CD4-positive, alpha-beta memory T cell (primary cell): Measurements from ENCODE around the gene OR2V2. TPM values are rescaled to one million over a fixed set of nuclear protein-coding genes. Genes with fewer than 3 reads are reported as not detected.

Experiments used
- CTCF ChIA-PET: fragments of 350-600 bp; sonication (Branson Sonifier 250); formaldehyde crosslinking; loops from one replicate; lab custom pipeline; 2021; ENCODE audit warnings: inconsistent platforms; ENCODE audit not compliant: partially characterized antibody; lab: Charles Lee
- POLR2A ChIA-PET: fragments of 350-600 bp; sonication (Branson Sonifier 250); formaldehyde crosslinking; loops from one replicate; lab custom pipeline; 2021; ENCODE audit not compliant: partially characterized antibody; lab: Charles Lee
- DNase-seq, 5 donors: peaks; one replicate each; pipeline versions ENCODE4 v3.0.0 to v3.0.0-alpha.2; 2020 to 2022; ENCODE audit warnings: mixed read lengths in 1 of 5
- H3K27ac ChIP-seq: one replicate; pipeline ENCODE4 v1.7.0; 2013; ENCODE audit warnings: low read depth, low read length
- H3K27me3 ChIP-seq: 2 replicates; pipeline ENCODE4 v1.7.0; 2013; ENCODE audit warnings: mild to moderate bottlenecking, low read length, moderate library complexity; ENCODE audit not compliant: insufficient read depth
- H3K36me3 ChIP-seq: 2 replicates; pipeline ENCODE4 v1.7.0; 2013; ENCODE audit warnings: mild to moderate bottlenecking, low read length, moderate library complexity; ENCODE audit not compliant: insufficient read depth
- H3K4me1 ChIP-seq: 2 replicates; pipeline ENCODE4 v1.7.0; 2013; ENCODE audit warnings: mild to moderate bottlenecking, low read length, moderate library complexity; ENCODE audit not compliant: insufficient read depth
- H3K4me3 ChIP-seq, 2 donors: one replicate each; pipeline ENCODE4 v1.7.0; 2013; ENCODE audit warnings: low read length in 2 of 2, mild to moderate bottlenecking in 1 of 2
- H3K9me3 ChIP-seq, 2 donors: one replicate each; pipeline ENCODE4 v1.7.0; 2013; ENCODE audit warnings: low read length in 2 of 2, control low read depth in 1 of 2; ENCODE audit not compliant: control insufficient read depth in 1 of 2
- H3K27ac Mint-ChIP-seq, 7 donors: one replicate each; pipeline ENCODE4 v1.8.0; 2020 to 2021; ENCODE audit warnings: mixed read lengths in 7 of 7, mild to moderate bottlenecking in 6 of 7, inconsistent platforms in 3 of 7, moderate library complexity in 3 of 7
- H3K27me3 Mint-ChIP-seq, 2 donors: one replicate each; pipeline ENCODE4 v1.8.0; 2020 to 2021; ENCODE audit warnings: mixed read lengths in 2 of 2
- H3K36me3 Mint-ChIP-seq, 2 donors: one replicate each; pipeline ENCODE4 v1.8.0; 2020 to 2021; ENCODE audit warnings: mixed read lengths in 2 of 2, inconsistent platforms in 1 of 2, mild to moderate bottlenecking in 1 of 2
- H3K4me1 Mint-ChIP-seq, 4 donors: one replicate each; pipeline ENCODE4 v1.8.0; 2020 to 2021; ENCODE audit warnings: mixed read lengths in 4 of 4, mild to moderate bottlenecking in 1 of 4
- H3K4me3 Mint-ChIP-seq, 8 donors: one replicate each; pipeline ENCODE4 v1.8.0; 2020 to 2021; ENCODE audit warnings: mixed read lengths in 8 of 8, mild to moderate bottlenecking in 7 of 8, moderate library complexity in 6 of 8, inconsistent platforms in 3 of 8
- H3K9me3 Mint-ChIP-seq, 8 donors: one replicate each; pipeline ENCODE4 v1.8.0; 2020 to 2021; ENCODE audit warnings: mixed read lengths in 8 of 8, mild to moderate bottlenecking in 5 of 8, inconsistent platforms in 3 of 8, moderate library complexity in 1 of 8
- intact Hi-C: fragments of 100-400 bp; cut with micrococcal nuclease; formaldehyde crosslinking; loops from one replicate; pipeline ENCODE4 v1.15.1; 2023
- polyA plus RNA-seq, 2 donors: library from polyadenylated mRNA; unstranded; fragments of 300-500 nt; fragmentation: Illumina TruSeq; gene quantifications; one replicate each; pipeline ENCODE4 v1.2.3, GENCODE V29; 2021
- total RNA-seq, 2 experiments: library from RNA; stranded (reverse); gene quantifications; one replicate each; pipeline ENCODE4 v1.2.3, GENCODE V29; 2021

OR2V2 gene
- total and polyA plus RNA-seq, 4 experiments from 2014 or later = not detected

DNA sequence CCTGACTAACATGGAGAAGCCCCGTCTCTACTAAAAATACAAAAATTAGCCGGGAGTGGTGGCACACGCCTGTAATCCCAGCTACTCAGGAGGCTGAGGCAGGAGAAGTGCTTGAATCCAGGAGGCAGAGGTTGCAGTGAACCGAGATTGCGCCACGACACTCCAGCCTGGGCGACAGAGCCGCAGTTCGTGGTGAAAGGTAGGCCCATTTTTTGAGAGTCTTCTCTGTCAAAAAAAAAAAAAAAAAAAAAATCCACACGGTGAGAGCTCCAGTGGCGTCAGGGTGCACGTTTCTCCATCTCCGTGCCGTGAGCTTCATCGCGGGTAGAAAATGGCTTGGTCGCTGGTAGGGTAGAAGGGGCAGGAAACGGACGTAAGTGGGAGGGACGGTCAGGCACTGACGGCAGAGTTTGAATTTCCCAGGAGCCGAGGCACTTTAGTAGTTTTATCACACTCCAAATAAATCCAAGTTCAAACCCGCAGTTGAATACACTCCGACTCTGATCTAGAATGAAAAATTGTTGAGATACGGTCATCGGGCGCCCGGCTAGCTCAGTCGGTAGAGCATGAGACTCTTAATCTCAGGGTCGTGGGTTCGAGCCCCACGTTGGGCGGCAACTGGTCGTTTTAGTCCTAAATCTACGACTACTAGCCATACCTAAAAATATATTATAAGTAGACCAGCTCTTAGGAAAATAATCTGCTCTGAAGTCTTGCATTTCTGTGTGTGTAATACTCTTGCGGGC is 60.0 kb downstream of the OR2V2 start:
- Histone ChIP-seq H3K9me3 (no peaks in the 10 kb centered on the region), H3K27ac (peak overlapping the region; percentile 67), H3K4me1 (peaks cover 31% of the 10 kb centered on the region), H3K4me3 (peak overlapping the region; percentile 71), H3K27me3 (no peaks in the 10 kb centered on the region), H3K36me3 (no peaks in the 10 kb centered on the region)
- peaks cover 24 to 47% (median 32%) of the 10 kb centered on the region in 4 donors for H3K4me1 Mint-ChIP-seq
- peak; percentile 76 to 88 (median 81) for DNase-seq
- H3K27me3 Mint-ChIP-seq = peaks cover 7 to 10% of the 10 kb centered on the region in 2 donors
- intact Hi-C loops = loop anchor here (1.0 kb wide), 2 partner anchors 11 to 15 kb away; no protein-coding TSS in a partner anchor
- H3K4me3 Mint-ChIP-seq = peak overlapping the region; percentile 88 to 97 (median 92)
- H3K36me3 Mint-ChIP-seq = peaks cover 0 to 17% of the 10 kb centered on the region in 2 donors
- peaks cover 0 to 21% (median 3%) of the 10 kb centered on the region in 8 donors for H3K9me3 Mint-ChIP-seq
- peak overlapping the region; percentile 91 to 100 (median 98) for H3K27ac Mint-ChIP-seq
- ChIA-PET CTCF (interaction anchor here (1.4 to 7.8 kb wide), 10 partner anchors 9 to 54 kb away, joined by 3 to 100 read pairs (median 7); partner anchors contain the start of genes RACK1, TRIM41 and TRIM52), POLR2A (interaction anchor here (0.6 to 8.9 kb wide), 14 partner anchors 7 to 404 kb away, joined by 3 to 412 read pairs (median 6); partner anchors contain the start of genes RACK1, TRIM41 and TRIM52)

GRCh38 chr5:181207960-181208253 is 60.5 kb downstream of the OR2V2 start:
- no peaks in the 10 kb centered on the region for H3K27me3 ChIP-seq
- H3K27ac Mint-ChIP-seq = peak overlapping the region; percentile 91 to 100 (median 98)
- H3K27me3 Mint-ChIP-seq = peaks cover 7 to 10% of the 10 kb centered on the region in 2 donors
- H3K4me1 Mint-ChIP-seq = peaks cover 24 to 47% (median 32%) of the 10 kb centered on the region in 4 donors
- DNase-seq = no peak
- peaks cover 0 to 21% (median 3%) of the 10 kb centered on the region in 8 donors for H3K9me3 Mint-ChIP-seq
- POLR2A ChIA-PET = interaction anchor here (0.8 to 8.9 kb wide), 8 partner anchors 9 to 404 kb away, joined by 3 to 412 read pairs (median 48); partner anchors contain the start of genes RACK1, TRIM41 and TRIM52
- H3K4me3 ChIP-seq = peak overlapping the region in 1 of 2 donors; percentile 71
- CTCF ChIA-PET = interaction anchor here (1.4 to 7.8 kb wide), 10 partner anchors 9 to 54 kb away, joined by 3 to 100 read pairs (median 7); partner anchors contain the start of genes RACK1, TRIM41 and TRIM52
- intact Hi-C loops = loop anchor here (1.0 kb wide), 2 partner anchors 10 to 14 kb away; no protein-coding TSS in a partner anchor
- peak overlapping the region; percentile 67 for H3K27ac ChIP-seq
- H3K4me1 ChIP-seq = peaks cover 31% of the 10 kb centered on the region
- no peaks in the 10 kb centered on the region for H3K9me3 ChIP-seq
- H3K36me3 ChIP-seq = no peaks in the 10 kb centered on the region
- peak overlapping the region; percentile 88 to 97 (median 92) for H3K4me3 Mint-ChIP-seq
- peaks cover 0 to 17% of the 10 kb centered on the region in 2 donors for H3K36me3 Mint-ChIP-seq

Other genes with a start within 250 kb of the OR2V2 start
- gene BTNL8, start 248.4 kb upstream of the OR2V2 start, total RNA-seq = not detected
- not detected for gene BTNL8, start 248.4 kb upstream of the OR2V2 start, polyA plus RNA-seq
- not detected for gene BTNL3, start 158.7 kb upstream of the OR2V2 start, total RNA-seq
- not detected for gene BTNL3, start 158.7 kb upstream of the OR2V2 start, polyA plus RNA-seq
- not detected for gene BTNL9, start 107.3 kb upstream of the OR2V2 start, total RNA-seq
- gene BTNL9, start 107.3 kb upstream of the OR2V2 start, polyA plus RNA-seq = not detected
- not detected for gene OR2V1, start 16.4 kb upstream of the OR2V2 start, total RNA-seq
- not detected for gene OR2V1, start 16.4 kb upstream of the OR2V2 start, polyA plus RNA-seq
- 1 to 10 TPM; 3.3 to 4.2 TPM for gene TRIM7, start 57.6 kb downstream of the OR2V2 start, total RNA-seq
- under 1 TPM; 0.63 to 0.69 TPM for gene TRIM7, start 57.6 kb downstream of the OR2V2 start, polyA plus RNA-seq
- 10 to 100 TPM; 39.9 to 40.7 TPM for gene TRIM41, start 75.7 kb downstream of the OR2V2 start, total RNA-seq
- 1 to 10 TPM; 1.7 to 2.0 TPM for gene TRIM41, start 75.7 kb downstream of the OR2V2 start, polyA plus RNA-seq
- 1,000 to 10,000 TPM; 1,956 to 2,001 TPM for gene RACK1, start 96.3 kb downstream of the OR2V2 start, total RNA-seq
- 1,000 to 10,000 TPM; 2,065 to 2,145 TPM for gene RACK1, start 96.3 kb downstream of the OR2V2 start, polyA plus RNA-seq
- gene TRIM52, start 113.6 kb downstream of the OR2V2 start, total RNA-seq = 10 to 100 TPM; 73.0 to 76.8 TPM
- 10 to 100 TPM; 19.4 to 47.2 TPM for gene TRIM52, start 113.6 kb downstream of the OR2V2 start, polyA plus RNA-seq
- not detected for gene OR4F3, start 219.7 kb downstream of the OR2V2 start, total RNA-seq
- not detected for gene OR4F3, start 219.7 kb downstream of the OR2V2 start, polyA plus RNA-seq